ENCODE measurements around the gene RTN1. TPM values are rescaled to one million over a fixed set of nuclear protein-coding genes. Genes with fewer than 3 reads are reported as not detected.

Gene RTN1
- total and polyA plus RNA-seq, 2 donors (not counting 1 experiment from before 2014, with no cell fraction given) = 0.34 TPM; not detected in 1

- H3K4me1 Mint-ChIP-seq = no peaks in the 10 kb centered on the region
- no peak overlapping the region for H2AFZ ChIP-seq (ENCODE audit: insufficient read depth, low read depth, low read length, poor library complexity, severe bottlenecking)
- no peak overlapping the region for H3K4me3 Mint-ChIP-seq
- intact Hi-C loops (cut with micrococcal nuclease) = no loop called here
- no peaks in the 10 kb centered on the region for H4K20me1 ChIP-seq (ENCODE audit: control insufficient read depth, insufficient read depth, low read length, poor library complexity, severe bottlenecking)
- no peaks in the 10 kb centered on the region for H3K9me3 ChIP-seq (ENCODE audit: control extremely low read depth in 1 of 3, control insufficient read depth in 2 of 3, insufficient read depth in 1 of 3, low read length in 2 of 3)
- no peak overlapping the region for H3K27ac Mint-ChIP-seq
- no peaks in the 10 kb centered on the region for H3K36me3 ChIP-seq (replicated peaks in 1 of 2; ENCODE audit: control extremely low read depth in 1 of 2, control insufficient read depth in 1 of 2, extremely low read depth in 1 of 2, insufficient read depth in 2 of 2, low read length in 1 of 2)
- WGBS (ENCODE audit: insufficient coverage) = no CpG with 5 or more reads among the region's 2 CpGs
- H3K27ac ChIP-seq (ENCODE audit: low read length in 2 of 2) = no peak overlapping the region
- no peaks in the 10 kb centered on the region for H3K9me3 Mint-ChIP-seq (ENCODE audit: insufficient read depth)
- ChIA-PET POLR2A (no interaction called here), CTCF (no interaction called here)
- H3K27me3 ChIP-seq (replicated peaks in 1 of 4; ENCODE audit: control extremely low read depth in 1 of 4, control insufficient read depth in 3 of 4, insufficient read depth in 4 of 4, low read length in 3 of 4) = no peaks in the 10 kb centered on the region
- ATAC-seq (ENCODE audit: low read depth) = no peak
- TF ChIP-seq CTCF (IDR thresholded peaks at IDR 0.05) (no peak), EZH2 (IDR thresholded peaks at IDR 0.05; ENCODE audit: borderline replicate concordance, insufficient read depth, low read depth, low read length, poor library complexity, severe bottlenecking) (no peak)
- no peaks in the 10 kb centered on the region for H3K4me1 ChIP-seq (ENCODE audit: control insufficient read depth in 2 of 2, insufficient read depth in 2 of 2, low read length in 2 of 2)
- no peak overlapping the region for H3K9ac ChIP-seq (ENCODE audit: low read length)
- H3K79me2 ChIP-seq (ENCODE audit: control insufficient read depth, insufficient read depth, low read length) = no peaks in the 10 kb centered on the region
- no peak overlapping the region for H3K4me3 ChIP-seq (ENCODE audit: control extremely low read depth in 1 of 5, extremely low read depth in 1 of 5, insufficient read depth in 1 of 5, low read depth in 2 of 5, low read length in 4 of 5)
- H3K27me3 Mint-ChIP-seq = peaks cover 23% of the 10 kb centered on the region
- no peak for DNase-seq
- H3K4me2 ChIP-seq (replicated peaks; ENCODE audit: low read depth, low read length, poor library complexity, severe bottlenecking) = no peak overlapping the region
Observed at GRCh38 chr14:59600211-59600945, 270.2 kb downstream of the RTN1 start.

- H3K27me3 Mint-ChIP-seq = peaks cover 23% of the 10 kb centered on the region
- H4K20me1 ChIP-seq (ENCODE audit: control insufficient read depth, insufficient read depth, low read length, poor library complexity, severe bottlenecking) = no peaks in the 10 kb centered on the region
- H3K9me3 ChIP-seq (ENCODE audit: control extremely low read depth in 1 of 3, control insufficient read depth in 2 of 3, insufficient read depth in 1 of 3, low read length in 2 of 3) = peaks cover 0 to 4% (median 0%) of the 10 kb centered on the region in 3 donors
- H3K79me2 ChIP-seq (ENCODE audit: control insufficient read depth, insufficient read depth, low read length) = no peaks in the 10 kb centered on the region
- CTCF ChIA-PET = no interaction called here
- H3K27ac Mint-ChIP-seq = no peak overlapping the region
- no peak overlapping the region for H2AFZ ChIP-seq (ENCODE audit: insufficient read depth, low read depth, low read length, poor library complexity, severe bottlenecking)
- H3K27me3 ChIP-seq (replicated peaks in 1 of 4; ENCODE audit: control extremely low read depth in 1 of 4, control insufficient read depth in 3 of 4, insufficient read depth in 4 of 4, low read length in 3 of 4) = no peaks in the 10 kb centered on the region
- ATAC-seq (ENCODE audit: low read depth) (no peak), DNase-seq (no peak)
- H3K4me1 Mint-ChIP-seq = no peaks in the 10 kb centered on the region
- no peak for TF ChIP-seq CTCF (IDR thresholded peaks at IDR 0.05)
- no peak for TF ChIP-seq EZH2 (IDR thresholded peaks at IDR 0.05; ENCODE audit: borderline replicate concordance, insufficient read depth, low read depth, low read length, poor library complexity, severe bottlenecking)
- H3K36me3 ChIP-seq (replicated peaks in 1 of 2; ENCODE audit: control extremely low read depth in 1 of 2, control insufficient read depth in 1 of 2, extremely low read depth in 1 of 2, insufficient read depth in 2 of 2, low read length in 1 of 2) = no peaks in the 10 kb centered on the region
- no peak overlapping the region for H3K9ac ChIP-seq (ENCODE audit: low read length)
- POLR2A ChIA-PET = no interaction called here
- no peak overlapping the region for H3K27ac ChIP-seq (ENCODE audit: low read length in 2 of 2)
- intact Hi-C loops (cut with micrococcal nuclease) = no loop called here
- peaks cover 3% of the 10 kb centered on the region for H3K9me3 Mint-ChIP-seq (ENCODE audit: insufficient read depth)
- H3K4me3 ChIP-seq (ENCODE audit: control extremely low read depth in 1 of 5, extremely low read depth in 1 of 5, insufficient read depth in 1 of 5, low read depth in 2 of 5, low read length in 4 of 5) = no peak overlapping the region
- no peak overlapping the region for H3K4me2 ChIP-seq (replicated peaks; ENCODE audit: low read depth, low read length, poor library complexity, severe bottlenecking)
- H3K4me3 Mint-ChIP-seq = no peak overlapping the region
- 96% methylated on average over 4 of the region's 6 CpGs for WGBS (ENCODE audit: insufficient coverage)
- no peaks in the 10 kb centered on the region for H3K4me1 ChIP-seq (ENCODE audit: control insufficient read depth in 2 of 2, insufficient read depth in 2 of 2, low read length in 2 of 2)
Observed at GRCh38 chr14:59595071-59595470, 275.5 kb downstream of the RTN1 start.
